GM19467 (cell line): ENCODE data around the gene DSCAML1.

Experiments used
- ATAC-seq: cut with Tn5 transposase; IDR thresholded peaks from one replicate; pipeline ENCODE4 v1.9.1; 2021; ENCODE audit warnings: mild to moderate bottlenecking, moderate library complexity; ENCODE audit not compliant: unreplicated experiment

DSCAML1 gene

GRCh38 chr11:117396970-117397369, 400.0 kb downstream of the DSCAML1 start:
- ATAC-seq: no peak

- no peak for ATAC-seq
These were observed 401.5 kb downstream of the DSCAML1 start for GRCh38 chr11:117395476-117395875.

- ATAC-seq: no peak
These were observed 402.6 kb downstream of the DSCAML1 start for GRCh38 chr11:117394221-117394925.

GRCh38 chr11:117392979-117393378, 404.0 kb downstream of the DSCAML1 start:
- no peak for ATAC-seq

- no peak for ATAC-seq
These were observed 404.9 kb downstream of the DSCAML1 start for GRCh38 chr11:117392001-117392690.

- ATAC-seq: no peak
These were observed 405.8 kb downstream of the DSCAML1 start for GRCh38 chr11:117391181-117391580.

- no peak for ATAC-seq
These were observed 406.3 kb downstream of the DSCAML1 start for GRCh38 chr11:117390743-117391142.

- no peak for ATAC-seq
These were observed 408.8 kb downstream of the DSCAML1 start for GRCh38 chr11:117387992-117388755.

- ATAC-seq: no peak
These were observed 411.1 kb downstream of the DSCAML1 start for GRCh38 chr11:117385906-117386305.

- no peak for ATAC-seq
These were observed 411.5 kb downstream of the DSCAML1 start for GRCh38 chr11:117385471-117385870.

GRCh38 chr11:117384045-117384444, 413.0 kb downstream of the DSCAML1 start:
- no peak for ATAC-seq

GRCh38 chr11:117382746-117383145, 414.3 kb downstream of the DSCAML1 start:
- ATAC-seq: no peak

GRCh38 chr11:117381481-117382387, 415.3 kb downstream of the DSCAML1 start:
- no peak for ATAC-seq

GRCh38 chr11:117380676-117381075, 416.3 kb downstream of the DSCAML1 start:
- ATAC-seq: no peak

- no peak for ATAC-seq
These were observed 417.8 kb downstream of the DSCAML1 start for GRCh38 chr11:117378976-117379865.
